ENCODE data around the gene SF3B3. TPM values are rescaled to one million over a fixed set of nuclear protein-coding genes. Genes with fewer than 3 reads are reported as not detected.

The SF3B3 gene
- total RNA-seq, 4 donors from 2014 or later: 74.2 to 142 (median 112) TPM

- Histone ChIP-seq H3K36me3 (no peaks in the 10 kb centered on the region), H3K4me3 (replicated peaks in 1 of 3) (no peak overlapping the region), H3K27ac (no peak overlapping the region), H3K27me3 (no peaks in the 10 kb centered on the region), H3K4me1 (peaks cover 0 to 5% of the 10 kb centered on the region in 2 donors), H3K9me3 (no peaks in the 10 kb centered on the region)
- intact Hi-C loops (cut with DNase I): no loop called here
- DNase-seq: no peak
- 92 to 94% methylated on average over 5 of the region's 7 CpGs for WGBS, 2 donors
- no peak for TF ChIP-seq CTCF (IDR thresholded peaks at IDR 0.05)
Measured at GRCh38 chr16:70608521-70608920, 84.9 kb downstream of the SF3B3 start.

GRCh38 chr16:70610273-70611223, 86.9 kb downstream of the SF3B3 start:
- intact Hi-C loops (cut with DNase I): no loop called here
- DNase-seq: peak; percentile 70 to 77
- no peak for TF ChIP-seq CTCF (IDR thresholded peaks at IDR 0.05)
- no peak for TF ChIP-seq POLR2A (IDR thresholded peaks at IDR 0.05)
- Histone ChIP-seq H3K4me3 (replicated peaks in 1 of 3) (no peak overlapping the region), H3K9me3 (no peaks in the 10 kb centered on the region), H3K4me1 (peaks cover 0 to 5% of the 10 kb centered on the region in 2 donors), H3K27ac (no peak overlapping the region), H3K36me3 (no peaks in the 10 kb centered on the region), H3K27me3 (no peaks in the 10 kb centered on the region)
- WGBS, 2 donors: 72 to 78% methylated on average over 18 of the region's 18 CpGs

GRCh38 chr16:70611224-70611598, 87.6 kb downstream of the SF3B3 start:
- DNase-seq: no peak
- Histone ChIP-seq H3K4me3 (replicated peaks in 1 of 3) (no peak overlapping the region), H3K27me3 (no peaks in the 10 kb centered on the region), H3K27ac (no peak overlapping the region), H3K4me1 (peaks cover 0 to 5% of the 10 kb centered on the region in 2 donors), H3K36me3 (no peaks in the 10 kb centered on the region), H3K9me3 (no peaks in the 10 kb centered on the region)
- intact Hi-C loops (cut with DNase I): no loop called here
- no peak for TF ChIP-seq CTCF (IDR thresholded peaks at IDR 0.05)
- no peak for TF ChIP-seq POLR2A (IDR thresholded peaks at IDR 0.05)
- WGBS, 2 donors: 87 to 88% methylated on average over 5 of the region's 5 CpGs

- intact Hi-C loops (cut with DNase I): no loop called here
- no peak for TF ChIP-seq CTCF (IDR thresholded peaks at IDR 0.05)
- TF ChIP-seq POLR2A (IDR thresholded peaks at IDR 0.05): no peak
- no peaks in the 10 kb centered on the region for H3K9me3 ChIP-seq
- H3K27me3 ChIP-seq: no peaks in the 10 kb centered on the region
- peaks cover 0 to 5% of the 10 kb centered on the region in 2 donors for H3K4me1 ChIP-seq
- H3K4me3 ChIP-seq (replicated peaks in 1 of 3): no peak overlapping the region
- whole genome bisulfite sequencing, 2 donors: 95% methylated on average over 4 of the region's 4 CpGs
- no peaks in the 10 kb centered on the region for H3K36me3 ChIP-seq
- DNase-seq: no peak
- no peak overlapping the region for H3K27ac ChIP-seq
Measured at GRCh38 chr16:70611785-70612303, 88.2 kb downstream of the SF3B3 start.

GRCh38 chr16:70612931-70613330, 89.3 kb downstream of the SF3B3 start:
- no peak overlapping the region for H3K27ac ChIP-seq
- 93 to 97% methylated on average over 8 of the region's 8 CpGs for WGBS, 2 donors

More at GRCh38 chr16:70612931-70613330, 89.3 kb downstream of the SF3B3 start:
- Histone ChIP-seq H3K4me1 (peaks cover 0 to 5% of the 10 kb centered on the region in 2 donors), H3K9me3 (no peaks in the 10 kb centered on the region), H3K4me3 (replicated peaks in 1 of 3) (no peak overlapping the region), H3K27me3 (no peaks in the 10 kb centered on the region), H3K36me3 (no peaks in the 10 kb centered on the region)
- no peak for DNase-seq
- intact Hi-C loops (cut with DNase I): no loop called here
- TF ChIP-seq POLR2A (IDR thresholded peaks at IDR 0.05) (no peak), CTCF (IDR thresholded peaks at IDR 0.05) (no peak)

All from thyroid gland (tissue), 4 donors.